K562 (cell line): ENCODE results near the gene NUCB2. TPM values are rescaled to one million over a fixed set of nuclear protein-coding genes. Genes with fewer than 3 reads are reported as not detected.

Experiments
- ATAC-seq: fragments of 200-7000 bp; cut with Tn5 transposase; 3 replicates; pipeline ENCODE4 v1.9.1; 2020; ENCODE audit warnings: moderate library complexity
- BruUV-seq: library from RNA; stranded (reverse); fragments of 400-500 nt; replicated peaks from 2 replicates; lab custom pipeline; 2021; lab: Mats Ljungman, UMichigan
- CTCF ChIA-PET: fragments of 300-600 bp; formaldehyde crosslinking; extraction: SDS; loops from one replicate; lab custom pipeline; 2021; ENCODE audit warnings: low intra/inter-chr PET ratio; lab: Yijun Ruan, JAX
- POLR2A ChIA-PET: fragments of 300-600, 350-650 bp; sonication (Branson Sonifier 250); formaldehyde crosslinking; extraction: SDS; loops from one replicate; lab custom pipeline; 2021; ENCODE audit warnings: antibody characterized with exemption, inconsistent platforms; lab: Yijun Ruan, JAX
- DNase-seq, 4 experiments: peaks; one replicate each; pipeline versions ENCODE4 v3.0.0 to v3.0.0-alpha.2; 2011 to 2018; ENCODE audit warnings: low spot score in 3 of 4, mixed read lengths in 3 of 4; ENCODE audit errors: extremely low read depth in 1 of 4
- FAIRE-seq: peaks from 2 replicates; lab custom pipeline; 2011; peaks lifted over from hg19 to GRCh38; lab: Jason Lieb, UNC
- H2AFZ ChIP-seq: 2 replicates; pipeline ENCODE4 v1.6.0; 2011; ENCODE audit warnings: low read depth, low read length, control low read depth, inconsistent platforms
- H3K27ac ChIP-seq: fragments of 200-600 bp; 3 replicates; pipeline ENCODE4 v1.8.0; 2011; ENCODE audit warnings: low read depth, mild to moderate bottlenecking, control low read depth, inconsistent platforms, low read length, moderate library complexity, mixed read lengths; ENCODE audit errors: extremely low read depth
- H3K27me3 ChIP-seq, 2 experiments: fragments of 300-600 bp in 1 of 2; 2 replicates in 1 of 2; 3 replicates in 1 of 2; pipeline versions ENCODE4 v1.6.0 to v1.8.0; 2011; ENCODE audit warnings: inconsistent platforms in 2 of 2, low read length in 2 of 2, mild to moderate bottlenecking in 1 of 2, mixed read lengths in 1 of 2, moderate library complexity in 1 of 2; ENCODE audit not compliant: control insufficient read depth in 2 of 2, insufficient read depth in 2 of 2
- H3K36me3 ChIP-seq: fragments of 300-600 bp; 3 replicates; pipeline ENCODE4 v1.8.0; 2011; ENCODE audit warnings: mild to moderate bottlenecking, low read length, inconsistent platforms; ENCODE audit not compliant: control insufficient read depth, insufficient read depth
- H3K4me1 ChIP-seq, 2 experiments: fragments of 200-600 bp in 1 of 2; replicated peaks in 1 of 2; 2 replicates in 1 of 2; 3 replicates in 1 of 2; pipeline versions ENCODE4 v1.5.1 to v1.8.0; 2011; ENCODE audit warnings: inconsistent platforms in 2 of 2, low read length in 2 of 2, mild to moderate bottlenecking in 1 of 2, mixed read lengths in 1 of 2, moderate library complexity in 1 of 2; ENCODE audit not compliant: control insufficient read depth in 2 of 2, insufficient read depth in 2 of 2
- H3K4me2 ChIP-seq: 2 replicates; pipeline ENCODE4 v1.6.1; 2011; ENCODE audit warnings: low read length, control low read depth, inconsistent platforms, mixed read lengths; ENCODE audit not compliant: insufficient read depth
- H3K4me3 ChIP-seq: fragments of 200-600 bp; sonication (generic), shearing (Covaris generic); 2 replicates; pipeline ENCODE4 v1.5.1; 2016; ENCODE audit warnings: control low read depth, inconsistent platforms
- H3K79me2 ChIP-seq: fragments of 200-600 bp; 3 replicates; pipeline ENCODE4 v1.8.0; 2011; ENCODE audit warnings: low read length, inconsistent platforms; ENCODE audit not compliant: control insufficient read depth, insufficient read depth
- H3K9ac ChIP-seq, 2 experiments: 2 replicates each; pipeline versions ENCODE4 v1.6.0 to v1.6.1; 2011; ENCODE audit warnings: low read depth in 2 of 2, low read length in 2 of 2, control low read depth in 1 of 2, inconsistent platforms in 1 of 2, mild to moderate bottlenecking in 1 of 2, mixed read lengths in 1 of 2; ENCODE audit not compliant: insufficient read depth in 1 of 2
- H3K9me1 ChIP-seq: one replicate; pipeline ENCODE4 v1.6.0; 2011; ENCODE audit warnings: inconsistent platforms, mild to moderate bottlenecking, low read length, moderate library complexity; ENCODE audit not compliant: control insufficient read depth, insufficient read depth
- H3K9me3 ChIP-seq: replicated peaks from 2 replicates; pipeline ENCODE4 v1.5.1; 2011; ENCODE audit warnings: low read depth, low read length, inconsistent platforms; ENCODE audit not compliant: control insufficient read depth, insufficient read depth
- H4K20me1 ChIP-seq: replicated peaks from 2 replicates; pipeline ENCODE4 v1.6.1; 2011; ENCODE audit warnings: low read length, inconsistent platforms, mixed read lengths; ENCODE audit not compliant: control insufficient read depth, insufficient read depth
- CBFA2T2 ChIP-seq: fragments of 450-650 bp; conservative IDR thresholded peaks from 2 replicates; pipeline ENCODE4 v1.6.1; 2017; ENCODE audit warnings: mild to moderate bottlenecking
- CCNT2 ChIP-seq: IDR thresholded peaks from 2 replicates; pipeline ENCODE4 v1.6.1; 2011; ENCODE audit warnings: borderline replicate concordance, low read depth, mild to moderate bottlenecking, moderate library complexity, mixed read lengths, low read length; ENCODE audit not compliant: insufficient read length; ENCODE audit errors: extremely low read depth
- CREB5 ChIP-seq: fragments of 250-450 bp; sonication (Bioruptor Pico); IDR thresholded peaks from 2 replicates; pipeline ENCODE4 v1.5.0; 2020; ENCODE audit warnings: mild to moderate bottlenecking
- E2F3 ChIP-seq: fragments of 250-450 bp; sonication (Bioruptor Pico); IDR thresholded peaks from 2 replicates; pipeline ENCODE4 v1.4.0; 2020; ENCODE audit warnings: mild to moderate bottlenecking
- E2F6 ChIP-seq, 2 experiments: IDR thresholded peaks; 2 replicates each; pipeline ENCODE4 v1.6.1; 2011; ENCODE audit warnings: borderline replicate concordance in 1 of 2, control low read depth in 1 of 2, low read depth in 1 of 2, low read length in 1 of 2, mild to moderate bottlenecking in 1 of 2, mixed read lengths in 1 of 2, moderate library complexity in 1 of 2; ENCODE audit not compliant: insufficient read depth in 1 of 2, insufficient read length in 1 of 2, poor library complexity in 1 of 2, severe bottlenecking in 1 of 2; ENCODE audit errors: extremely low read depth in 1 of 2
- EP400 ChIP-seq: fragments of 450-650 bp; IDR thresholded peaks from 2 replicates; pipeline ENCODE4 v1.6.1; 2017; ENCODE audit warnings: antibody characterized with exemption, mild to moderate bottlenecking, moderate library complexity
- HOXB6 ChIP-seq: fragments of 250-450 bp; sonication (Bioruptor Pico); IDR thresholded peaks from 2 replicates; pipeline ENCODE4 v1.5.1; 2022; ENCODE audit warnings: mild to moderate bottlenecking, borderline replicate concordance
- IFI16 ChIP-seq: fragments of 250-450 bp; sonication (Bioruptor Pico); IDR thresholded peaks from 2 replicates; pipeline ENCODE4 v2.1.2; 2022; ENCODE audit warnings: mild to moderate bottlenecking, inconsistent platforms
- NFIX ChIP-seq: fragments of 250-450 bp; sonication (Bioruptor Pico); IDR thresholded peaks from 2 replicates; pipeline ENCODE4 v1.4.0; 2020; ENCODE audit warnings: low read depth, mild to moderate bottlenecking, moderate library complexity
- PBX2 ChIP-seq, 2 experiments: IDR thresholded peaks in 1 of 2; conservative IDR thresholded peaks in 1 of 2; 2 replicates each; pipeline ENCODE4 v1.6.1; 2016; ENCODE audit warnings: low read depth in 2 of 2, mild to moderate bottlenecking in 1 of 2, missing compliant biosample characterization in 1 of 2, missing genetic modification characterization in 1 of 2, moderate library complexity in 1 of 2
- ZBTB8A ChIP-seq: fragments of 450-650 bp; IDR thresholded peaks from 2 replicates; pipeline ENCODE4 v1.6.1; 2018; ENCODE audit warnings: mild to moderate bottlenecking, moderate library complexity; ENCODE audit not compliant: partially characterized antibody
- ZFP1 ChIP-seq: fragments of 450-650 bp; formaldehyde crosslinking; IDR thresholded peaks from 2 replicates; pipeline ENCODE4 v1.4.0; 2020; ENCODE audit warnings: mild to moderate bottlenecking, mixed read lengths
- ZNF197 ChIP-seq: fragments of 200-800 bp; sonication (Bioruptor generic); IDR thresholded peaks from 2 replicates; pipeline ENCODE4 v1.6.1; 2016; ENCODE audit warnings: low read depth, missing genetic modification characterization, missing compliant biosample characterization
- ZNF274 ChIP-seq: IDR thresholded peaks from 2 replicates; pipeline ENCODE4 v1.6.1; 2011; ENCODE audit warnings: low read depth, mild to moderate bottlenecking, low read length, moderate library complexity, borderline replicate concordance
- ZNF696 ChIP-seq: fragments of 250-450 bp; sonication (Bioruptor Pico); conservative IDR thresholded peaks from 2 replicates; pipeline ENCODE4 v1.4.0; 2020; ENCODE audit warnings: mild to moderate bottlenecking, moderate library complexity
- ZNF766 ChIP-seq: fragments of 200-800 bp; sonication (Bioruptor generic); conservative IDR thresholded peaks from 2 replicates; pipeline ENCODE4 v1.6.1; 2016; ENCODE audit warnings: missing genetic modification characterization, missing compliant biosample characterization
- in situ Hi-C: fragments of 300-500 bp; cut with MboI; formaldehyde crosslinking; loops from 4 replicates; pipeline ENCODE4 v1.15.0; 2018; ENCODE audit warnings: inconsistent platforms, mixed read lengths
- intact Hi-C: fragments of 100-400 bp; cut with micrococcal nuclease; formaldehyde crosslinking; loops from 2 replicates; pipeline ENCODE4 v1.14.2; 2022
- polyA plus RNA-seq, 8 experiments: library from polyadenylated mRNA; depleted of rRNA in 4 of 8; stranded (reverse) in 5 of 8; unstranded in 3 of 8; fragments of >200 nt; fragmentation: Nextera tagmentation in 2 of 8; fragmentation: Illumina TruSeq in 1 of 8; extraction: Ambion mirVana in 2 of 8; extraction: Trizol in 1 of 8; gene quantifications; 2 replicates each; pipeline versions ENCODE4 v1.2.1 to v1.2.3, GENCODE V29; 2011 to 2014; ENCODE audit warnings: inconsistent platforms in 1 of 8, missing spikeins in 1 of 8
- total RNA-seq, 7 experiments: library from RNA; depleted of rRNA in 6 of 7; stranded (reverse); fragments of >200 nt in 6 of 7; fragmentation: Illumina TruSeq in 2 of 7; extraction: Trizol in 2 of 7; gene quantifications; 2 replicates each; pipeline versions ENCODE4 v1.2.1 to v1.2.3, GENCODE V29; 2011 to 2021; ENCODE audit warnings: low replicate concordance in 1 of 7

NUCB2 gene
- total and polyA plus RNA-seq, 9 of the 15 experiments (the other 6 are each of a cell fraction or from before 2014, with no cell fraction given) = 54.0 to 108 (median 84.6) TPM

- TF ChIP-seq CREB5 (CRISPR knock-in tag) (no peak), ZNF197 (no peak)
Measured at GRCh38 chr11:17257196-17257595, 19.3 kb upstream of the NUCB2 start (continued).

GRCh38 chr11:17258670-17259069 lies 17.9 kb upstream of the NUCB2 start:
- peak overlapping the region; percentile 56 for H3K27ac ChIP-seq
- ChIA-PET CTCF (no interaction called here), POLR2A (interaction anchor here (0.5 to 1.9 kb wide), 6 partner anchors 8 to 17 kb away, joined by 3 to 6 read pairs (median 3); no protein-coding TSS in a partner anchor)
- H3K4me3 ChIP-seq = no peak overlapping the region
- H3K9me1 ChIP-seq = no peaks in the 10 kb centered on the region
- peaks cover 8 to 16% of the 10 kb centered on the region in 2 experiments for H3K4me1 ChIP-seq
- intact Hi-C loops = no loop called here
- H3K9me3 ChIP-seq = no peaks in the 10 kb centered on the region
- ATAC-seq (peak; percentile 87), DNase-seq (peak in 3 of 4 experiments; percentile 35 to 61 (median 60)), FAIRE-seq (peak; percentile 67)
- no peaks in the 10 kb centered on the region for H4K20me1 ChIP-seq
- peak overlapping the region; percentile 50 for H3K4me2 ChIP-seq
- no peaks in the 10 kb centered on the region for H3K27me3 ChIP-seq
- H3K79me2 ChIP-seq = no peaks in the 10 kb centered on the region
- H3K9ac ChIP-seq = 0 out of 4 replicates have a peak overlapping the region, but pooled peaks of 1 of the 2 experiments have one; percentile 29
- in situ Hi-C loops = no loop called here
- H2AFZ ChIP-seq = peak overlapping the region; percentile 60
- H3K36me3 ChIP-seq = no peaks in the 10 kb centered on the region
- no TSS peak for BruUV-seq
- TF ChIP-seq E2F3 (CRISPR knock-in tag) = no peak
- no peak for TF ChIP-seq ZNF766 (CRISPR knock-in tag)
- TF ChIP-seq PBX2 (CRISPR knock-in tag; IDR thresholded peaks at IDR 0.05; ENCODE audit: low read depth) = no peak
- TF ChIP-seq PBX2 (tag; conservative IDR thresholded peaks at IDR 0.05; ENCODE audit: low read depth) = no peak
- TF ChIP-seq ZBTB8A = no peak
- no peak for TF ChIP-seq ZFP1 (CRISPR knock-in tag)
- no peak for TF ChIP-seq IFI16 (CRISPR knock-in tag)
- no peak for TF ChIP-seq ZNF274
- TF ChIP-seq CCNT2 = no peak
- peak; percentile 48 for TF ChIP-seq CBFA2T2
- TF ChIP-seq ZNF696 (CRISPR knock-in tag) = no peak
- no peak for TF ChIP-seq E2F6 (IDR thresholded peaks at IDR 0.05; ENCODE audit: borderline replicate concordance in 1 of 2, extremely low read depth in 1 of 2, insufficient read depth in 1 of 2, insufficient read length in 1 of 2, low read depth in 1 of 2, low read length in 1 of 2, poor library complexity in 1 of 2, severe bottlenecking in 1 of 2)
- TF ChIP-seq HOXB6 (CRISPR knock-in tag) = no peak
- TF ChIP-seq EP400 = no peak
- TF ChIP-seq NFIX (CRISPR knock-in tag) = no peak
